Activated T-helper 1 cell treated with anti-CD3 and anti-CD28 coated beads, Interleukin-2, amount 50 U/mL, for 16 hours (primary cell): ENCODE results near the gene FASTK.
A peak's percentile ranks its signal among the peaks of the same experiment; 100 is the strongest.
"Not testable (repeated sequence)": the region's sequence is repeated elsewhere in the genome, so short reads cannot be mapped to it uniquely, and the experiment has no call there.

Experiments used
- DNase-seq, 2 donors: peaks; one replicate each; pipeline ENCODE4 v3.0.0-alpha.2; 2020; ENCODE audit warnings: low read depth in 1 of 2, low spot score in 1 of 2

Gene FASTK

GRCh38 chr7:151053096-151053495 is 27.5 kb downstream of the FASTK start:
- no peak for DNase-seq

DNA sequence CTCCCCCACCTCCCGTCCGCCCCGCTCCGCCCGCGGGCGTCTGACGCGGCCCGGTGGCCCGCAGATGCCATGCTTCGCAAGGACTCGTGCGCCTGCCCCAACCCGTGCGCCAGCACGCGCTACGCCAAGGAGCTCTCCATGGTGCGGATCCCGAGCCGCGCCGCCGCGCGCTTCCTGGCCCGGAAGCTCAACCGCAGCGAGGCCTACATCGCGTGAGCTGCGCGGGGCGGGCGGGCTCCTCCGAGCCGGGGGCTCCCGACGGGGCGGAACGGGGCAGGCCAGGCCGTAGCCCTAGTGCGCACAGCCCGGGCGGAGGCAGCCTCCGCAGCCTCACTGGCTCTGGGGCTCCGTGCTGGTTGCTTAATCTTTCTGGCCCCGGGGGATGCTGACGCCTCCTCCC is 29.5 kb downstream of the FASTK start:
- peak in 1 of 2 donors; percentile 36 for DNase-seq

DNA sequence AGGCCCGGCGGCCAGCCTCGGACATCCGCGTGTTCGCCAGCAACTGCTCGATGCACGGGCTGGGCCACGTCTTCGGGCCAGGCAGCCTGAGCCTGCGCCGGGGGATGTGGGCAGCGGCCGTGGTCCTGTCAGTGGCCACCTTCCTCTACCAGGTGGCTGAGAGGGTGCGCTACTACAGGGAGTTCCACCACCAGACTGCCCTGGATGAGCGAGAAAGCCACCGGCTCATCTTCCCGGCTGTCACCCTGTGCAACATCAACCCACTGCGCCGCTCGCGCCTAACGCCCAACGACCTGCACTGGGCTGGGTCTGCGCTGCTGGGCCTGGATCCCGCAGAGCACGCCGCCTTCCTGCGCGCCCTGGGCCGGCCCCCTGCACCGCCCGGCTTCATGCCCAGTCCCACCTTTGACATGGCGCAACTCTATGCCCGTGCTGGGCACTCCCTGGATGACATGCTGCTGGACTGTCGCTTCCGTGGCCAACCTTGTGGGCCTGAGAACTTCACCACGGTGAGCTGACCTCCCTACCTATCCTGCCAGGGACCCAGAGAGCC is 31.6 kb downstream of the FASTK start:
- DNase-seq: no peak

- no peak for DNase-seq
Measured at GRCh38 chr7:151047976-151048815, 32.4 kb downstream of the FASTK start, which contains the start of gene ASIC3. Gene ASIC3 (plus strand): TSS chr7:151048531. CDS start chr7:151048886, 355 bp downstream.

DNA sequence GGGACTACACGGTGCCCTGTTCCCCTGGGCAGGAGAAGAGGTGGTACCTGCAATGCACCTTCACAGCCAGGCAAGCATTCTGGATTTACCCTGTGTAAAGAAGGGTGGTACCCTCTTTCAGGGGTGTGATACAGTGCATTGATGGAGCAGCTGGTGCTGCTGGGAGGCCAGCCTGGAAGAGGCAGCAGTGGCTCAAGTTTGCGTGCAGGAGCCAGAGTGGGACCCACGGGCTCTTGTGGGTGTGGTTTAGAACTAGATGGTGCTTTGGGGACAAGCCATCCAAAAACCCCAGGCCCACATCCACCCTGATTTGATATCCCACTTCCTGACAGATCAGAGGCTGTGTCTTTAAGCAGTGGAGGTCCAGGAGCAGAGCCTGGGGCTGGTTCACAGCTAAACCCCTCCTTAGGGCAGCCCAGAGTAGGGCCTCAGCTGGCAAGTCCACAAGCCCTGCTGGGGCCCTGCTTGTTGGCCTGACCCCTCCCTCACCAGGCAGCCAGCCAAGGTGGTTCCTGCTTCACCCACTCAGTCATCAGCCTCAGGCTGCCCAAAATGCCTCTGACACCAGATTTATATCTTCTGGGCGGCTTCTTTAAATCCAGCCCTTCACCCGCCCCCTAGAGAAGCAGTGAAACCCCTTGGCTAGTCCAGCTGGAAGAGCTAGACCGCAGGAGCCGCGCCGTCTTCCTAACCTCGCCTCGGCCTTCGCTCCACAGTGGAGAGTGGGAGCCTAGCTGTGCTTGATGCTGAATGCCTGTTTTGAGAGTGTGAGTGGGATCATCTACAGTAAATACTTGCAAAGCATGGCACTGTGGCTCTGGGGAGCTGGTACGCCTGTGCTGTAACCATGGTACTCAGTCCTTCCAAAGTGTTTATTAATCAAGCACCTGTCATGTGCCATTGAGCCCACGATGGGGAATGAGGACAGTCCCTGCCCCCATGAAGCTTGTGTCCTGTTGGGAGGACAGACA is 33.7 kb downstream of the FASTK start:
- DNase-seq: no peak

GRCh38 chr7:151045967-151046366 is 34.6 kb downstream of the FASTK start:
- no peak for DNase-seq

- no peak for DNase-seq
Measured at GRCh38 chr7:151045262-151045661, 35.3 kb downstream of the FASTK start.

DNA sequence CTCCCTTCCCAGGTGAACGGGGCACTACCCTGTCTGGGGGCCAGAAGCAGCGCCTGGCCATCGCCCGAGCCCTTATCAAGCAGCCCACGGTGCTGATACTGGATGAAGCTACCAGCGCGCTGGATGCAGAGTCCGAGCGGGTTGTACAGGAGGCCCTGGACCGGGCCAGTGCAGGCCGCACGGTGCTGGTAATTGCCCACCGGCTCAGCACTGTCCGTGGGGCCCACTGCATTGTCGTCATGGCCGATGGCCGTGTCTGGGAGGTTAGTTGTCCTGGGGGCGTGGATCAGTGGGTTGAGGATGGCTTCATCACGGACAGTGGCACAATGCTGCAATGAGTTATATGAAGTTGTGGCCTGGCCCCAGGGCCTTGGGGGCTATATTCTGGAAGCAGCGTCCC is 36.6 kb downstream of the FASTK start:
- DNase-seq: no peak

GRCh38 chr7:151043449-151043848 is 37.2 kb downstream of the FASTK start:
- not testable (repeated sequence) for DNase-seq

- DNase-seq: no peak
Measured at GRCh38 chr7:151040616-151041375, 39.8 kb downstream of the FASTK start.

DNA sequence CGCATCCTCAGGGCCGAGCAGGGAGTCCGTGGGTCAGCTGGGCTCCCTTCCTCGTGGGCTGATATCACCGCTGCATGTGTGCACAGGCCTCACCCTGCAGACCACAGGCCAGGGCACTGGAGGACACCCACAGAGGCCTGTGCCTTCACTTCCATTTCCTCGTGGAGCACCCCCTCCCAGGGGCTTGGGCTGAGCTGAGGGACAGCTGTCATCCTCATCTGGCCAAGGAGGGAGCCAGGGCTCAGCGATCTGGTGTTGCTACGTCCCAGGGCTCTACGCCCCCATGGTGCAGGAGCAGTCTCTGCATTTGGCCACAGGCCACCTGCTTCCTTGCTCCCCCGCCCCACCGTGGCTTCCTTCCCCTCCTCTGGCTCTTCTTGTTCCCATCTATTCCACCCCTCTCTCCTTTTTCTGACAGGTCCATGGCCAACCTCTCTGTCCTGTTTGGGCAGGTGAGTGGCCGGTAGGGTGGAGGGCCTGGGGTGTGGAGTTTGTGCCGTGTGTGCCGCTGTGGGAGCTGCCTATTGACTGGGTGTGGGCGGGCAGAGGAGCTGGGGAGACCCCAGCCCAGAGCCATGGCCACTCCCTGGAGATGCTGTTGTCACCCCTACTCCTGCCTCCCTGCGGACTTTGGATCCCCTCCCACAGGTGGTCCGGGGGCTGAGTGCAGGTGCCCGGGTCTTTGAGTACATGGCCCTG is 40.6 kb downstream of the FASTK start:
- no peak for DNase-seq

DNA sequence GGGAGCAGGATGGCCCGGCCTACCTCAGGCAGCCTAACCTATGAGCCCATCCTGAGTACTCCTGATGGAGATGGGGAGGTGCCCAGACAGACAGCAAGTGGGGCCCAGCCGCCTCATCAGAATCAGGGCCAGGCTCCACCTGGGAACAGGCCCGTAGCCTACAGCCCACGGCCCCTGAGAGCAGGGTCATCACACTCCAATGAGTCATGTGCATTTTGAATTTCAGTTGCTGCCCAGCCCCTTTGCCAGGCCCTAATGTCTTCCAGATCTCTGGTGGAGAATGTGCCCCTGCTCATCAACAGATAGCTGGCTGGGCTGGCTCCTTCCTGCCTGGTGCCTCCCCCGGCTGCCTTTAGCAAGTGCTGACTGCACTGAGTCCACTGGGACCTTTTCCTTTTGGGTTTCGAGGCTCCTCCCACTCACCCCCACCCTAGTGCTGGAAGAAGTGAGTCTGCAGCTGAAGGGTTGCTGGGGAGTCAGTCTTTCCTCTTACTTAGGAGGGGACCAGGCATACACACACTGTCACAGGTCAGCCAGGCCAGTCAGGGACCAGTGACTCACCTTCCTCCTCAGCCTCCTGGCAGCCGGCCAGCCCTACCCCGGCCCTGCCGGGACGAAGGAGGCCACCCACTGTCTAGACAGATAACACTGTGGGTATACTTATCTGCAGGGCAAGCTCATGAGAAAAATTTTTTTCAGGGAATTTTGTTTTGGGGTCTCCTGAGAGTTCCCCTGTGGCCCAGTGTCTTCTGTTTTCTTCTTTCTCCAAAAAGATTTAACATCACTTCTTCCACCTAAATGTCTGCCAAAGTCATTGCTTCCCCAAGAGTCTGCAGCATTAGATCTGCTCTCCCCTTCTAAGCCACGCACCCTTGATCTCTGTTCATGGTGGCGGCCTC is 41.4 kb downstream of the FASTK start:
- peak in 1 of 2 donors; percentile 35 for DNase-seq

DNA sequence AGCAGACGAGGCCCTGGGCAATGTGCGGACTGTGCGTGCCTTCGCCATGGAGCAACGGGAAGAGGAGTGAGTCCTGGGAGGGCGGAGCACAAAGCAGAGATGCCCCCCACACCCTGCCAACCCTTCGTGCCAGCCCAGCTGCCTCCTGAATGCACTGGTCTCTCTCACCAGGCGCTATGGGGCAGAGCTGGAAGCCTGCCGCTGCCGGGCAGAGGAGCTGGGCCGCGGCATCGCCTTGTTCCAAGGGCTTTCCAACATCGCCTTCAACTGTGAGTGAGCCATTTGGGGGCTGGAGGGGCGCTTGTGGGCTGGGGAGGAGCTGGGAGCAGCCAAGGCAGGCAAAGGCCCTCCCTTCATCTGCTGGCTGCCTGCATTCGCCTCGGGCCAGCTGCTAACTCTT is 44.7 kb downstream of the FASTK start:
- DNase-seq: no peak

DNA sequence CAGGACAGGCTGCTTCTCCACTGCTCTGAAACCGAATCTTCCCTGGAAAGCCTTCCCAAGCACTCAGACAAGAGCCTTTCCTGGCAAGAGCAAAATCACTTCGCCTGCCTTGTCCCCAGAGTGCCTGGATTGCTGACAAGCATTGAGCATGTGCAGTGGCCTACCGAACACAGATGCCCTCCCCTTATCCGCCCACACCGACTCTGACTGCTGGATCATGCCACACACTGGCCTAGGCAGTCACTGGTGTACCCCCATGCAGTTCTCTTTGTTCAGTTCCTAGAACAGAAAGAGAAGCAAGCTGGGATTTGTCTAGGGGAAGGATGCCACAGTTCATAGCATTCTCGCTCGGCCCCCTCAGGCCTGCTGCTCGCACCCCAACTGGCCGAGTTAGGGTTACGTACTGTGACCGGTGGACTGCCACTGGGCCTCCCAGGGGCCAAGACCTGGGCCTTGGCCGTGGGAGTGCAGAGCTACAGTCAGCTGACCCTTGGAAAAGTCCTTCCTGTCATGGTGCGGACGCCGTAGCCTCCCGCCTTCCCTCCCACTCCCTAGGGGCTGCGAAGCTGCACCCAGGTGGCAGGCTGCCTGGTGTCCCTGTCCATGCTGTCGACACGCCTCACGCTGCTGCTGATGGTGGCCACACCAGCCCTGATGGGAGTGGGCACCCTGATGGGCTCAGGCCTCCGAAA is 45.4 kb downstream of the FASTK start:
- DNase-seq: no peak

DNA sequence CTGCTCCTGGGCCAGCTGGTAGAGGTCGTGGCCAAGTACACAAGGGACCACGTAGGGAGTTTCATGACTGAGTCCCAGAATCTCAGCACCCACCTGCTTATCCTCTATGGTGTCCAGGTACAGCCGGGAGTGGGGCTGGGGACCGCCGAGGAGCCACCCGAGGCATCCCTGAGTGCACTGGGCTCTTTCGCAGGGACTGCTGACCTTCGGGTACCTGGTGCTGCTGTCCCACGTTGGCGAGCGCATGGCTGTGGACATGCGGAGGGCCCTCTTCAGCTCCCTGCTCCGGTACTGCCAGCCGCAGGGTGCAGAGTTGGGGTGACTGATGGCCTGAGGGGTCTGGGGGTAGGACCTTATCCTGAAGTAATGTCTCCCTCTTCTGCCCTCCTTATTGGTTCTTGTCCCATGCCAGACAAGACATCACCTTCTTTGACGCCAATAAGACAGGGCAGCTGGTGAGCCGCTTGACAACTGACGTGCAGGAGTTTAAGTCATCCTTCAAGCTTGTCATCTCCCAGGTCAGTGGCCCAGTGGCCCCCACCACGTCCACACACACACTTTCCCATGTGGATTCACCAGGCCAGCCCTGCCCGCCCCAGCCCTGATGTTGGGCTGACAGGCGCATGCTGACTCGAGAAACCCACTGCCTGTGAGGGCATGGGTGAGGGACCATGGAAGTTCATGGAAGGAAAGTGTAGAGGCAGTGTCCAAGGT is 46.1 kb downstream of the FASTK start:
- no peak for DNase-seq

DNA sequence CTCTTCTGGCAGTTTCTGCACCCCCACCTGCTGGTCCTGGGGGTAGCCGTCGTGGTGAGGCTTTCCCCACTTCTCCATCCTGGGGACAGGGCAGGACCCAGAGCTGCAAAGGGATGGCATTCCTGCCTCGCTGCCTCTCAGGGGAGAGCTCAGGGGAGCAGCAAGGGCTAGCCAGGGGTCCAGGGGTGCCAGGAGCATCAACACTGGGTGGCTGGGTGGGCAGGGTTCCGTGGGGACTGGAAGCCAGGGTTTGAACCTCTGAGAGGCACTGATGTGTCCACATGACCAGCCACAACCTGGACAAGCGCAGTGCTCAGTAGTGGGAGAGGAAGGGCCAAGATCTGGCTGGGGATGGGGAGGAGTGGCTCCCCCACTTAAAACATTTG is 46.8 kb downstream of the FASTK start:
- no peak for DNase-seq

GRCh38 chr7:151032936-151033863 is 47.4 kb downstream of the FASTK start:
- DNase-seq: no peak
